ENCODE data around the gene FAM83D.
A peak's percentile ranks its signal among the peaks of the same experiment; 100 is the strongest.

FAM83D gene, protein sequence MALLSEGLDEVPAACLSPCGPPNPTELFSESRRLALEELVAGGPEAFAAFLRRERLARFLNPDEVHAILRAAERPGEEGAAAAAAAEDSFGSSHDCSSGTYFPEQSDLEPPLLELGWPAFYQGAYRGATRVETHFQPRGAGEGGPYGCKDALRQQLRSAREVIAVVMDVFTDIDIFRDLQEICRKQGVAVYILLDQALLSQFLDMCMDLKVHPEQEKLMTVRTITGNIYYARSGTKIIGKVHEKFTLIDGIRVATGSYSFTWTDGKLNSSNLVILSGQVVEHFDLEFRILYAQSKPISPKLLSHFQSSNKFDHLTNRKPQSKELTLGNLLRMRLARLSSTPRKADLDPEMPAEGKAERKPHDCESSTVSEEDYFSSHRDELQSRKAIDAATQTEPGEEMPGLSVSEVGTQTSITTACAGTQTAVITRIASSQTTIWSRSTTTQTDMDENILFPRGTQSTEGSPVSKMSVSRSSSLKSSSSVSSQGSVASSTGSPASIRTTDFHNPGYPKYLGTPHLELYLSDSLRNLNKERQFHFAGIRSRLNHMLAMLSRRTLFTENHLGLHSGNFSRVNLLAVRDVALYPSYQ

DNA sequence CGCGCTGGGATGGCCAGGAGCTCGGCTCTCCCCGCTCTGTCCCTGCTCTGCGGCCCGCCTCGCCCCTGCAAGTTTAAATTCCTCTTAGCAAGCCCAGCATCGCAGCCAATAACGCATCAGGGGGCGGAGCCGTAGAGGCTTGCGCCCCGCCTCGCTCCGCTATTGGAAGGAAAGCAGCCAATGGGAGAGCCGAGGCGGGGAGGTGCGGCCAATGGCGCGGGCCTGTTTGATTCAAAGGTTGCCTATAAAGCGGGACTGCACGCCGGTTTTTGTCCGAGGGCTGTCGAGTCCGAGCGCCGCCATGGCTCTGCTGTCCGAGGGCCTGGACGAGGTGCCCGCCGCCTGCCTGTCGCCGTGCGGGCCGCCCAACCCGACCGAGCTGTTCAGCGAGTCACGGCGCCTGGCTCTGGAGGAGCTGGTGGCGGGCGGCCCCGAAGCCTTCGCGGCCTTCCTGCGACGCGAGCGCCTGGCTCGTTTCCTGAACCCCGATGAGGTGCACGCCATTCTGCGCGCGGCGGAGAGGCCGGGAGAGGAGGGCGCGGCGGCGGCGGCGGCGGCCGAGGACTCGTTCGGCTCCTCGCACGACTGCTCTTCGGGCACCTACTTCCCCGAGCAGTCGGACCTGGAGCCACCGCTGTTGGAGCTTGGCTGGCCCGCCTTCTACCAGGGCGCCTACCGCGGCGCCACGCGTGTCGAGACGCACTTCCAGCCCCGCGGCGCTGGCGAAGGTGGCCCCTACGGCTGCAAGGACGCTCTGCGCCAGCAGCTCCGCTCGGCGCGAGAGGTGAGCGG is at the start of gene FAM83D:
Gene FAM83D, plus strand, starts transcription at position 276 of the 792 bp plus-strand sequence. Its CDS starts 26 bp downstream, at position 302.
- ATAC-seq (replicated peaks; ENCODE audit: extremely low read depth, poor library complexity, severe bottlenecking) (peak; percentile 95), DNase-seq (ENCODE audit: low spot score in 2 of 2) (peak; percentile 86 to 90)
- Mint-ChIP-seq H3K27ac (ENCODE audit: low read depth) (peak within 1 kb of the TSS; percentile 38), H3K36me3 (ENCODE audit: insufficient read depth) (peaks cover 8% of the 10 kb centered on the region), H3K4me3 (peak within 1 kb of the TSS; percentile 79), H3K27me3 (no peaks in the 10 kb centered on the region), H3K9me3 (no peaks in the 10 kb centered on the region), H3K4me1 (peaks cover 41% of the 10 kb centered on the region)

DNA sequence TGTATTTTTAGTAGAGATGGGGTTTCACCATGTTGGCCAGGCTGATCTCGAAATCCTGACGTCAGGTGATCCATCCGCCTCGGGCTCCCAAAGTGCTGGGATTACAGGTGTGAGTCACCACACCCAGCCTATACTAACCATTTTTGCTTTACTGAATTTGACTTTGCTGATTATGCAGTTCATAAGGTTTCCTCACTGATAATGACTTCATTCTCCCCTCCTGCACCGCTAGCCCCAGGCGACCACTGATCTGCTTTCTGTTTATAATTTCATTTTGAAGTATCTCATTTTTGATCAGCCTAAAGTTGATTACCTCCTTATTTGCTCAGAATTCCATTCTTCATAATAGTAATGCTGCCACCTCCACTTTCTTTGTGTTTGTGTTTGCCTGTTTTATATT is 48.7 kb upstream of the FAM83D start:
- peak overlapping the region; percentile 87 for H3K27ac Mint-ChIP-seq (ENCODE audit: low read depth)
- H3K4me1 Mint-ChIP-seq, result peaks cover 95% of the 10 kb centered on the region
- H3K4me3 Mint-ChIP-seq, result peak overlapping the region; percentile 18

DNA sequence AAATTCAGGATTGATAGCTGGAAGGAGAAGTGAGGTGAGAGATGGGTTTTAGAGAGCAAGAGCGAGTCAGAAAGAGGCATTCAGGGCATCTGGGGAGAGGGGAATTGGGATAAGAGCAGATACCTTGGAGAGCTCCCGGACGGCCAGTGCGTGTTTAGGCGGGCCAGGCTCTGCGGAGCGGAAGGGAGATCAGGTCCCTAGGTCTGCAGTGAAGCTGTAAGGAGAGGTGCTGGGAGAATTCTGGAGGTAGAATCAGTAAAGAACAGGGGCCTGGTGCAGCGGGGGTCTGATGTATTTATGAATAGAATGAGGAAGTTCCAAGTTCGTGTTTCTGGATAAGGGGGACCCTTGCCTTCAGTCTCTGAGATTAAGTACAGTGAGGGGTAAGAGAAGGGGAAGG is 47.4 kb upstream of the FAM83D start:
- no peak for DNase-seq (ENCODE audit: low spot score in 2 of 2)
- Mint-ChIP-seq H3K27ac (ENCODE audit: low read depth) (peak overlapping the region; percentile 87), H3K4me1 (peaks cover 95% of the 10 kb centered on the region), H3K27me3 (no peaks in the 10 kb centered on the region), H3K9me3 (no peaks in the 10 kb centered on the region), H3K36me3 (ENCODE audit: insufficient read depth) (peaks cover 37% of the 10 kb centered on the region), H3K4me3 (peak overlapping the region; percentile 32)
- no peak for ATAC-seq (replicated peaks; ENCODE audit: extremely low read depth, poor library complexity, severe bottlenecking)

More for the DNA sequence above, 48.7 kb upstream of the FAM83D start:
- Mint-ChIP-seq H3K36me3 (ENCODE audit: insufficient read depth) (peaks cover 43% of the 10 kb centered on the region), H3K9me3 (no peaks in the 10 kb centered on the region), H3K27me3 (no peaks in the 10 kb centered on the region)
- ATAC-seq (replicated peaks; ENCODE audit: extremely low read depth, poor library complexity, severe bottlenecking) (no peak), DNase-seq (ENCODE audit: low spot score in 2 of 2) (no peak)

DNA sequence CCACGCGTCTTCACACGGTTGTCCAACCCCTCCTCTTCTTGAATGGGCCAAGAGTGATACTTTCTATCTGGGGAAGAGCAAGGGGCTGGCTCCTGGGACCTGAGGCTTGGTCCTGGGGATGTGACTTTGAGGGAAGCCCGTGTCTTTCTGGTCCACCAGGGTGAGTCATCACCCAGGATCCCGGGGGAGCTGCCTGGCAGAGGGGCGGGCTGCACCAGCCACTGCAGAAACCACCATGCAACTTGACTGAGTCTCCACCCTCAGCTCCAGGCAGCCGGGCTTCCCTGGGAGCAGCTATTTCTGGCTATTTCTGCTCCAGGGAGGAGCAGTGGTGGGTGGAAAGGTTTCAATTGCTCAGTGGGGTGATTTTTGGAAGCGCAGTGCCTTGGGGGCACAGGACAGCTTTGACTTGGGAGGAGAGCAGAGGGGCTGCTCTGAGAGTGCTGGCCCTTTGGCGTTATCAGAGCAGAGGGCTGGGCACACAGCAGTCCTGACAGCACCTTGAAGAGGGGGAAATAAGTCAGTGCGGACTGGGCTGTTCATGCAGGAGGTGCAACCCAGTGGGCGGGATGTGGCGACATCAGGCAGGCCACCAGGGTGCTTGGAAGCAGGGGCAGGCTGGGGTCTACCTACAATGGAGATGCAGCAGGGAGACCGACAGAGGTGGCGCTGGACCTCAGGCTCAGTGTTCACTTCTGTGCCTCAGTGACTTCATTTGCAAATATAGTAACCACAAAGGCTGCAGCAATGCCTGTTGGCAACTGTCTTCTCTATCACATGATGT is 45.1 kb upstream of the FAM83D start:
- no peaks in the 10 kb centered on the region for H3K9me3 Mint-ChIP-seq
- no peak for ATAC-seq (replicated peaks; ENCODE audit: extremely low read depth, poor library complexity, severe bottlenecking)
- H3K36me3 Mint-ChIP-seq (ENCODE audit: insufficient read depth), result peaks cover 17% of the 10 kb centered on the region
- no peak for DNase-seq (ENCODE audit: low spot score in 2 of 2)
- peaks cover 76% of the 10 kb centered on the region for H3K4me1 Mint-ChIP-seq
- H3K27ac Mint-ChIP-seq (ENCODE audit: low read depth), result peak overlapping the region; percentile 94
- H3K4me3 Mint-ChIP-seq, result peak overlapping the region; percentile 61
- H3K27me3 Mint-ChIP-seq, result no peaks in the 10 kb centered on the region

DNA sequence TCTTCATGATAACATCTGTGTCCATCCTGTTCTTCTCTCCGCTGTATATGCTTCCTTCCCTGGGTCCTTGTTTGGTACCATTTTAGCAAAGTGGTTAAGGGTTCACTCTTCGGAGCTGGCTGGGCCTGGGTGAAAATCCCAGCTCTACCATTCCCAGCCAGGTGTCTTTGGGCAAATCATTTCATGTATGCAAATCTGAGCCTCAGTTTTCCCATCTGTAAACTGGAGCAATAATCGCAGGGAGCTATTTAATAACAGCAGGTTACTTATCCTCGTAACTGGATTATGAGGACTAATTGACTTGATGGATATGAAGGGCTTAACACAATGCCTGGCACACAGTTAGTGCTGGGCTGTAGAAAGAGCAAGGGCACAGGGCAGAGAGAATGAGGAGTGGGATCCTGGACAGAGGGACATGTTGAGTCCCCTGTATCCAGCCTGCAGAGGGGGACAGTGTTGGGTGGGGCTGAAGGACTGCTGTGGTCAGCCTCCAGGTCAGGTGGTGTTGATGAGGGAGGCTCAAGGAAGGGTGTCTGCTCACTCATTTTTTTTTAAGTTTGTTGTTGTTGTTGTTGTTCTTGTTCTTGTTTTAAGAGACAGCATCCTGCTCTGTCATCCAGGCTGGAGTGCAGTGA is 44.3 kb upstream of the FAM83D start:
- H3K4me3 Mint-ChIP-seq, result peak overlapping the region; percentile 61

DNA sequence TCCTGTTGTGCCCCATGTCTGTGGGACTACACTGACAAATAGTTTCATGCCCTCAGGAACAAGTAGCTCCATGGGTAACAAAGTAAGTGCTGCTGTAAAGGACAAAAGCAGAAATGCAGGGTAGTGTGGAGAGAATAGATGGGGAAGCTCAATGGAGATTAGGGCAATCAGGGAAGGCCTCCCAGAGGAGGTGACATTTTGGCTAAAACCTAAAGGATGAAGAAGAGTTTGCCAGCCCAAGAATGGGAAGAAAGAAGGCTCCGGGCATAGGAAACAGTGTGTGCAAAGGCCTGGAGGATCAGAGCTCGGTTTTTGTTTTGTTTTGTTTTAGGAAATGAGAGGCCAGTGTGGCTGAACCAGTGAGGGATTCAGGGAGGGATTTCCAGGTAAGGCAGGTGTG is 43.6 kb upstream of the FAM83D start:
- H3K4me1 Mint-ChIP-seq, result peaks cover 76% of the 10 kb centered on the region
- peaks cover 16% of the 10 kb centered on the region for H3K36me3 Mint-ChIP-seq (ENCODE audit: insufficient read depth)
- no peaks in the 10 kb centered on the region for H3K9me3 Mint-ChIP-seq

More for the DNA sequence above, 44.3 kb upstream of the FAM83D start:
- DNase-seq (ENCODE audit: low spot score in 2 of 2), result no peak
- no peaks in the 10 kb centered on the region for H3K27me3 Mint-ChIP-seq
- peaks cover 17% of the 10 kb centered on the region for H3K36me3 Mint-ChIP-seq (ENCODE audit: insufficient read depth)
- peak overlapping the region; percentile 94 for H3K27ac Mint-ChIP-seq (ENCODE audit: low read depth)
- ATAC-seq (replicated peaks; ENCODE audit: extremely low read depth, poor library complexity, severe bottlenecking), result no peak
- H3K4me1 Mint-ChIP-seq, result peaks cover 76% of the 10 kb centered on the region
- H3K9me3 Mint-ChIP-seq, result no peaks in the 10 kb centered on the region

DNA sequence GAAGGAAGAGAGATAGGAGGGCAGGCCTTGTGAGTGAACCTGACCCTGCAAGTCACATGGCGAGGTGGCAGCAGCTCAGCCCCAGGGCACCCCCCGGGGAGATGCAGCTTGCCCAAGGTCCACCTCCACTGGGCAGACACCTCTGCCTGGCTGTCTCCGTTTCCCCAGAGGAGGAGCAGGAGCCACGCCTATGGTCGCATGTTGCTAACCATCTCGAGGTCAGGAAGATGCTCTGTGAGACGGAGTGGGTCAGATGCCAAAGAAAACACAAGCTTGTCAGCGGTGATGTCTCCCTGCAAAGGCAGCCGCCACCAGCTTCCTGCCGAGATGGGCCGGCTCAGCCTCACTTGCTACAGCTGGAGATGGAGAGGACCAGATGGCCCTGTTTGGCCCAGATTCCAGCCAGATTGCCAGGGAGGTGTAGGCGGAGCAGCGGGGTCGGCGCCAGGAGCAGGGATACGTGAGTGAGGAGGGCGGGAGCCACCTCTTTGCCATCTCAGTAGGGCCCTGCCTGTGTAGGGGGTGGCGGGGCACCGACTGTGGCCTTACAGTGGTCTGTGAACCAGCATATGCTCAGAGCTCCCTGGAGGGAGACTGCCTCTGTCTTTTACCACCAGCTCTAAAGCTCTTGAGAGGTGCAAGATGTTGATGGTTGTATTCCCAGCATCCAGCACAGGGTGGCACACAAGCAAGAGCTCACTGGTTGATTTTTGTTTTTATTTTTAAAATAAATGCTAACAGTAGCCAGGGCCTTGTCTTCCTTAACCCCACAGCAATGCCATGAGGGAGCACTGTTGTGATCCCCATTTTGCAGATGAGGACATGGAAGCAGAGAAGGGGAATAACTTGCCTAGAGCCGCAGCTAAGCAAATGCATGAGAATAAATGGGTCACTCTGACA is 42.9 kb upstream of the FAM83D start:
- H3K4me1 Mint-ChIP-seq, result peaks cover 74% of the 10 kb centered on the region

More for the DNA sequence above, 43.6 kb upstream of the FAM83D start:
- DNase-seq (ENCODE audit: low spot score in 2 of 2), result no peak
- Mint-ChIP-seq H3K4me3 (peak overlapping the region; percentile 61), H3K27ac (ENCODE audit: low read depth) (peak overlapping the region; percentile 94), H3K27me3 (no peaks in the 10 kb centered on the region)
- ATAC-seq (replicated peaks; ENCODE audit: extremely low read depth, poor library complexity, severe bottlenecking), result no peak

DNA sequence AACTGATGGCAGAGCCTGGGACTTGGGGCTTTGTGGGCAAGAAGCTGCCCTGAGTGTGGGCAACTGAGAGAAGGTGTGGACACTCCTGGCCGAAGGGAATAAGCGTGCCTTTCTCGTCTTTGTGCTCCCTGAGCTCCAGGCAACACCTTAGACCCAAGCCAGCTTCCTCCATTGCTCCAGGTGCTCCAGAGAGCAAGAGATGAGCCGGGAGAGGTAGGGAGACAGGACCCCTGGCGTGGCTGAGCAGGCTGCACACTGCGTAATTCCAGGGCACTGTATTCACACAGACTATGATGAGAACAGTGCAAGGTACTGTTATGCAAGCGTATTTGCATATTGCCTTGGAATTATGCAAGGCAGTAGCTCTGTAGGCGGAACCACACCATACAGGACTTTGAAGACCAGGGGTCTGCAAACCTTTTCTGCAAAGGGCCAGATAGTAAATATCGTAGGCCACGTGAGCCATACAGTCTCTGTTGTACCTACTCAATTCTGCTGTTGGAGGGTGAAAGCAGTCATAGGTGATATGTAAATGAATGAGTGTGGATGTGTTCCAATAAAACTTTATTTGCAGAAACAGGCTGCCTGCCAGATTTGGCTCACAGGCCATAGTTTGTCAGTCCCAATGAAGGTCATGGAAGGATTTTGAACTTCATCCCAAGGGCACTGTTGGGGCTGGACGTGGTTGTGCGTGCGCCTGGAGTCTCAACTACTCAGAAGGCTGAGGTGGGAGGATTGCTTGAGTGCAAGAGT is 42.1 kb upstream of the FAM83D start:
- Mint-ChIP-seq H3K4me3 (no peak overlapping the region), H3K27ac (ENCODE audit: low read depth) (peak overlapping the region; percentile 94), H3K36me3 (ENCODE audit: insufficient read depth) (peaks cover 16% of the 10 kb centered on the region), H3K4me1 (peaks cover 73% of the 10 kb centered on the region), H3K27me3 (no peaks in the 10 kb centered on the region), H3K9me3 (no peaks in the 10 kb centered on the region)
- ATAC-seq (replicated peaks; ENCODE audit: extremely low read depth, poor library complexity, severe bottlenecking) (no peak), DNase-seq (ENCODE audit: low spot score in 2 of 2) (no peak)

More for the DNA sequence above, 42.9 kb upstream of the FAM83D start:
- Mint-ChIP-seq H3K9me3 (no peaks in the 10 kb centered on the region), H3K27me3 (no peaks in the 10 kb centered on the region), H3K4me3 (peak overlapping the region; percentile 61), H3K36me3 (ENCODE audit: insufficient read depth) (peaks cover 17% of the 10 kb centered on the region), H3K27ac (ENCODE audit: low read depth) (peak overlapping the region; percentile 94)
- ATAC-seq (replicated peaks; ENCODE audit: extremely low read depth, poor library complexity, severe bottlenecking), result peak; percentile 63
- no peak for DNase-seq (ENCODE audit: low spot score in 2 of 2)

DNA sequence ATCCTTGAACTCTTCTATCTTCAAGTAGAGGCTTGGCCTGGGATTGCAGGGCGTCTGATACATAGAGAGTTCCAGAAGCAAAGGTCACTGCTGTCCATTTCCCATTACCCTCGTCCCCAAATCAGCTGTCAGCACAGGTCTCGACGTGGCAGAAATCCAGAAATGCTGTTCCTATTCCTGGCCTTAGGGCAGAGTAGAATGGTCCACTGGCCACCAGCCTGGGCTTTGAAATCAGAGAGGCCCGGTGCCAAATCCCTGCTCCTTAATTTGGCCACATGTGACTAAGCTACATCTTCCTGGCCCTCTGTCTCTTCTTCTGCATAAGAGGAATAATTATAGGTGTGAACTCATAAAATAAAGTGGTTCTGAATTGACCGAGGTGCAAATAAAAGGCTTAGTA is 40.9 kb upstream of the FAM83D start:
- Mint-ChIP-seq H3K4me1 (peaks cover 65% of the 10 kb centered on the region), H3K27ac (ENCODE audit: low read depth) (no peak overlapping the region), H3K4me3 (no peak overlapping the region), H3K9me3 (no peaks in the 10 kb centered on the region), H3K36me3 (ENCODE audit: insufficient read depth) (peaks cover 23% of the 10 kb centered on the region), H3K27me3 (no peaks in the 10 kb centered on the region)
- ATAC-seq (replicated peaks; ENCODE audit: extremely low read depth, poor library complexity, severe bottlenecking) (no peak), DNase-seq (ENCODE audit: low spot score in 2 of 2) (no peak)

DNA sequence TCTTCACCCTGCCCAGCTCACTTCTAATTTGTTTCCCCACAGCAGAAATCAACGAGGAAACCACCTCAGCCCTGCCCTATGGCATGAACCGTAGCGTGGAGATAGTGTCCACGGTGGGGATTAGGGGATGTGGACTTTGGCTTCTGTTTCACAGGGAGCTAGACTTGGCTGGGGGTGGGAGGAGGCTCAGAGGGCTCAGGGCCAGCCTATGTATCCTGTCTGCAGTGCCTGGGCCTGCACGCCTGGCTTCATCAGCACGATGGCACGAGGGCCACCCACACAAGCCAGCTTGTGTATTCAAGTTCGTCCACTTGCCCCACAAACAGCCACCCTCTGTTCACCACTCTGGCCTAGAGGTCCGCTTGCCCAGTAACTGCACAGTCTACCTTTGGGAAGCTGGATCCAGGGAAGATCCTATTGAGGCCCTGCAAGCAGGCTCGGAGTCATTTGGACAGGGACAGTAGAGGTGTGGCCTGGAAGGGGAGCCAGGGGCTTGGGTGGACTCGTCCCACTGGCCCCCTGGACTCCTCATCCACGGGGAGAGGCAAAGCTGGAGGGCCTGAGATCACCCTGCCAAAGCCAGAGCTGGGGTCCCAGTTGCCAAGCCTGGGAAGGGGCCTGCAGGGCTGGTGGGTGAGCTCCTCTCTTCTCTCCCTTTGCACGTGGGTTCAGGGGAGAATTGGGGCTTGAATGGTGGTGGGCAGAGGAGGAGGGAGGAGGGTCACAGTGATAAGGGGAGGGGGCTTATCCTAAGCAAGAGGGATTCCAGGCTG is 38.0 kb upstream of the FAM83D start:
- Mint-ChIP-seq H3K4me1 (peaks cover 54% of the 10 kb centered on the region), H3K36me3 (ENCODE audit: insufficient read depth) (peaks cover 25% of the 10 kb centered on the region), H3K9me3 (no peaks in the 10 kb centered on the region), H3K4me3 (no peak overlapping the region), H3K27ac (ENCODE audit: low read depth) (peak overlapping the region; percentile 53), H3K27me3 (no peaks in the 10 kb centered on the region)
- ATAC-seq (replicated peaks; ENCODE audit: extremely low read depth, poor library complexity, severe bottlenecking) (no peak), DNase-seq (ENCODE audit: low spot score in 2 of 2) (no peak)
